Nephron progenitor cell (in vitro differentiated cells): ENCODE results near the gene TOMM22.

Experiments used
- DNase-seq: peaks from one replicate; pipeline ENCODE4 v3.0.0; 2021
- H3K27ac Mint-ChIP-seq: 2 replicates; pipeline ENCODE4 v1.8.0; 2021; ENCODE audit warnings: mild to moderate bottlenecking, moderate library complexity, mixed read lengths
- H3K27me3 Mint-ChIP-seq: 2 replicates; pipeline ENCODE4 v1.8.0; 2021; ENCODE audit warnings: mild to moderate bottlenecking, low read depth, mixed read lengths; ENCODE audit not compliant: poor library complexity
- H3K36me3 Mint-ChIP-seq: 2 replicates; pipeline ENCODE4 v1.8.0; 2021; ENCODE audit warnings: low read depth, mixed read lengths
- H3K4me1 Mint-ChIP-seq: 2 replicates; pipeline ENCODE4 v1.8.0; 2021; ENCODE audit warnings: mixed read lengths
- H3K4me3 Mint-ChIP-seq: 2 replicates; pipeline ENCODE4 v1.8.0; 2021; ENCODE audit warnings: mild to moderate bottlenecking, moderate library complexity, mixed read lengths
- H3K9me3 Mint-ChIP-seq: 2 replicates; pipeline ENCODE4 v1.8.0; 2021; ENCODE audit warnings: mild to moderate bottlenecking, moderate library complexity, mixed read lengths
- TF ChIP-seq, protein P1 (sequence below): fragments of 200-600 bp; sonication (generic); IDR thresholded peaks from 2 replicates; pipeline ENCODE4 v1.5.0; 2021; ENCODE audit warnings: antibody characterized with exemption

TOMM22 gene

GRCh38 chr22:38725900-38726655, 44.3 kb downstream of the TOMM22 start:
- Mint-ChIP-seq H3K27me3 (no peaks in the 10 kb centered on the region), H3K4me3 (no peak overlapping the region), H3K36me3 (peaks cover 79% of the 10 kb centered on the region), H3K9me3 (no peaks in the 10 kb centered on the region), H3K4me1 (no peaks in the 10 kb centered on the region), H3K27ac (no peak overlapping the region)
- TF ChIP-seq, protein P1, sequence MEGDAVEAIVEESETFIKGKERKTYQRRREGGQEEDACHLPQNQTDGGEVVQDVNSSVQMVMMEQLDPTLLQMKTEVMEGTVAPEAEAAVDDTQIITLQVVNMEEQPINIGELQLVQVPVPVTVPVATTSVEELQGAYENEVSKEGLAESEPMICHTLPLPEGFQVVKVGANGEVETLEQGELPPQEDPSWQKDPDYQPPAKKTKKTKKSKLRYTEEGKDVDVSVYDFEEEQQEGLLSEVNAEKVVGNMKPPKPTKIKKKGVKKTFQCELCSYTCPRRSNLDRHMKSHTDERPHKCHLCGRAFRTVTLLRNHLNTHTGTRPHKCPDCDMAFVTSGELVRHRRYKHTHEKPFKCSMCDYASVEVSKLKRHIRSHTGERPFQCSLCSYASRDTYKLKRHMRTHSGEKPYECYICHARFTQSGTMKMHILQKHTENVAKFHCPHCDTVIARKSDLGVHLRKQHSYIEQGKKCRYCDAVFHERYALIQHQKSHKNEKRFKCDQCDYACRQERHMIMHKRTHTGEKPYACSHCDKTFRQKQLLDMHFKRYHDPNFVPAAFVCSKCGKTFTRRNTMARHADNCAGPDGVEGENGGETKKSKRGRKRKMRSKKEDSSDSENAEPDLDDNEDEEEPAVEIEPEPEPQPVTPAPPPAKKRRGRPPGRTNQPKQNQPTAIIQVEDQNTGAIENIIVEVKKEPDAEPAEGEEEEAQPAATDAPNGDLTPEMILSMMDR, result no peak
- no peak for DNase-seq

GRCh38 chr22:38727123-38727522, 45.4 kb downstream of the TOMM22 start:
- DNase-seq, result no peak
- Mint-ChIP-seq H3K27ac (no peak overlapping the region), H3K4me1 (no peaks in the 10 kb centered on the region), H3K4me3 (no peak overlapping the region), H3K36me3 (peaks cover 71% of the 10 kb centered on the region), H3K9me3 (no peaks in the 10 kb centered on the region), H3K27me3 (no peaks in the 10 kb centered on the region)
- TF ChIP-seq, protein P1, result no peak

GRCh38 chr22:38727530-38728451, 46.0 kb downstream of the TOMM22 start:
- no peaks in the 10 kb centered on the region for H3K9me3 Mint-ChIP-seq
- DNase-seq, result no peak
- H3K27me3 Mint-ChIP-seq, result no peaks in the 10 kb centered on the region
- H3K4me3 Mint-ChIP-seq, result no peak overlapping the region
- peaks cover 67% of the 10 kb centered on the region for H3K36me3 Mint-ChIP-seq
- no peaks in the 10 kb centered on the region for H3K4me1 Mint-ChIP-seq
- H3K27ac Mint-ChIP-seq, result no peak overlapping the region
- TF ChIP-seq, protein P1, result no peak

DNA sequence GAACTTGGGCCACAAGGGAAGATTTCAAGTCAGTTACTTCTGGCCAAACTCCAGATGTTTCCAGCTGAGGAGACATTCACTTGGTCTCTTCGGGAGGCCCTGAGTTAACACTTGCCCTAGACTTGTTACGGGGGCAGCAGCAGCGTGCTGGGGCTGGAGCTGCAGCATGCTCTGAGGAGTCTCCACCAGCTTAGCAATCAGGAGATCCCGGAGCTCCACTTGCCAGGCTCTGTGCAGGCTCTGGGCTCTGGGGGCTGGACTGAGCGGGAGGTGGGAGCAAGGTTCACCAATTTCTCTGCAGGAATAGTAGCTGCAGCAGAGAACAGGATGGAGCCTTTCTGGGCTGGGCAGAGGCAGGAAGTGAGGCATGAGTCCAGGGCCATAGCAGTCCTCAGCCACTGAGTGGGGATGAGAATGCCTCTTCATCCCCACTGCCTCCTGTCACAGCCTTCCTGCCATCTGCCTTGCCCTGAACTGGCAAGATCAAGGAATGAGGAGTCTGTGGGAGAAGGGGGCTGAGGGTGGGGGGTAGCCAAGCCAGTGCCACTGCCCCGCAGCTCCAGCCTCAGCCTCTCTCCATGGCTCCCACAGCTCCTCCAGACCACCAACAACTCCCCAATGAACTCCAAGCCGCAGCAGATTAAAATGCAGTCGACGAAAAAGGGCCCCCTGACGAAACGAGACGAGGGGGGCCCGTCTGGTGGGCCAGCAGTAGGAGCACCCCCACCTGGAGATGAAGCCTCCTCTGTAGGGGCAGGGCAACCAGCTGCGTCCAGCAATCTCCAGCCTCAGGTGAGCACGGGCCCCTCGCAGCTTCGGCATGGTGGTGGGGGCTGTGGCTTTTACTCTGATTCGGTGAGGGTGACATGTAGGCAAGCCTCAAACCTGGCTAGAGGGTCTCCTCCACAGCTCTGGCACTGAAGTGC, 47.4 kb downstream of the TOMM22 start:
- Mint-ChIP-seq H3K36me3 (peaks cover 54% of the 10 kb centered on the region), H3K27me3 (no peaks in the 10 kb centered on the region), H3K4me1 (no peaks in the 10 kb centered on the region), H3K4me3 (no peak overlapping the region), H3K27ac (no peak overlapping the region), H3K9me3 (no peaks in the 10 kb centered on the region)
- DNase-seq, result no peak
- TF ChIP-seq, protein P1, result no peak

DNA sequence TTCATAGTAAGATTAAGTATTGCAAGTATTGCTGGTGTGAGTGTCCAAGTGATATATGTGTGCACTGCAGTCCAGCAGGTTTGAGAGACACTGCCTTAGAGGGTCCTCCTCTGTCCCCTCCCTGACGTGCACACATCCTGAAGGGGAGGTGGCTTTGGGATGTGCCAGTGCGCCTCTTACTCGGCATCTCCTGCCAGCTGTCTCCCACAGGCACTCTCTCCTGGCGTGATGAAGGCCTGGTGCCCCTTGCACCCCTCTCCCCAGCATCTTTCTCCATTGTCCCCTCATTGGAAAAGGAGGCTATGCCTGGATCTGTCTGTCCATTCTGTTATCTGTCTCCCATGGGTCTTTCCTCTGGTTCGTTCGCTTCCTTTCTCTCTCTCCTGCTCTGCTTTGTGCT, 48.2 kb downstream of the TOMM22 start:
- no peaks in the 10 kb centered on the region for H3K27me3 Mint-ChIP-seq
- H3K36me3 Mint-ChIP-seq, result peaks cover 46% of the 10 kb centered on the region
- no peaks in the 10 kb centered on the region for H3K4me1 Mint-ChIP-seq
- H3K4me3 Mint-ChIP-seq, result no peak overlapping the region
- DNase-seq, result no peak
- TF ChIP-seq, protein P1, result no peak
- no peak overlapping the region for H3K27ac Mint-ChIP-seq
- H3K9me3 Mint-ChIP-seq, result no peaks in the 10 kb centered on the region
